NCI-H2107 treated with DMSO at 0.1 percent for 48 hours (cell line): Measurements from ENCODE around the gene RECK.
"Not testable (repeated sequence)": the region's sequence is repeated elsewhere in the genome, so short reads cannot be mapped to it uniquely, and the experiment has no call there.

Source experiments
- DNase-seq: peaks from one replicate; lab custom pipeline; 2025; ENCODE audit not compliant: unreplicated experiment; lab: John Stamatoyannopoulos, UW

The RECK gene

DNA sequence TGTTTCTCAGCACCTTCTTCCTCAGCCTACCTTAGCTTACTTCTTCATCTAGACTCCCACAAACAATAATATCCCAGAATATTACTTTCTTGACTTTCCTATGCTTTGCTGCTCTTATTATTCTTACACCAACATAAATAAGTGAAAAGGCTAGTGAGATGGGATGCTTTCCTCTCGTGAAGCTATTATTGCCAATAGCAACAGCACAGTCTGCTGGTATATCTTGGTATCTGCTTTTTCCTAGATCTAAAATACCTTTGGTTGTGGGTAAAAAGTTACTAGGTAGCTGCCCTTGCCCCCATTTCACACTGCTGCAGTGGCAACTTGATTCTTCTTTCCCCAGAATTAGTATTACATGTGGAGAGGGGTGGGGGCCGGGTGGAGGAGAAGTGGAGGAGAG, 73.7 kb downstream of the RECK start:
- no peak for DNase-seq

DNA sequence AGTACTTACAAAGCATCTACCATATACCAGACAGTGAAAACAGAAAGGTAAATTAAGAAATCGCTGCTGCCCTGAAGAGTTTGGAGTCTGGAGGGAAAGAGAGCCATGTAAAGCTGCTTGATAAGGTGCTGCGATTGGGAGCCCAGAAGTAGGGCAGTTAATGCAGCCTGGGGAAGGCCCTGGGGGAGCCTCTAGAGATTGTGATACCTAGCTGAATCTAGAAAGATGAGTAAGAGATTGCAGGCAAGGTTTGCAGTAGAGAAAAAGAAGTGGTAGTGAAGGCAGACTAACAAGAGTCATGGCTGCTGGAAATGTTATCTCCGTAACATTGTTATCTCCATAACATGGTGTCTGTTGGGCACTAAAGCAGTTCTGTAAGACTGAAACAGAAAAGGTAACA, 75.8 kb downstream of the RECK start:
- no peak for DNase-seq

DNA sequence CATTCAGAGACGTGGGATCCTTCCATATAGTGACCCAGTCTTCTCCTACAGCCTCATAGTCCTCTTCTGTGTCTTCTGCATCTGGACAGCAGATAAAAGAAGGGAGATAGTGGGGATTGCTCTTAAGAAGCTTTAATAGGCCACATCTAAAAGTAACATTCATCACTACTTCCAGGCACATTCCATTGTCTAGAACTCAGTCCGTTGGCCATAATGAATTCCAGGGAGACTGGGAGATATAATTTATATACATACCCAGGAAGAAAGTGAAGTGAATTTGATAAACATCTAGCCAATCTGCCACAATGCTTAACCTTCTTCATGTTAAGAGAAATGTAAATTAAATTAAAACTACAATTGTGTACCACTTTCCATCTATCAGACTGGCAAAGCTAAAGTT, 77.3 kb downstream of the RECK start:
- no peak for DNase-seq

DNA sequence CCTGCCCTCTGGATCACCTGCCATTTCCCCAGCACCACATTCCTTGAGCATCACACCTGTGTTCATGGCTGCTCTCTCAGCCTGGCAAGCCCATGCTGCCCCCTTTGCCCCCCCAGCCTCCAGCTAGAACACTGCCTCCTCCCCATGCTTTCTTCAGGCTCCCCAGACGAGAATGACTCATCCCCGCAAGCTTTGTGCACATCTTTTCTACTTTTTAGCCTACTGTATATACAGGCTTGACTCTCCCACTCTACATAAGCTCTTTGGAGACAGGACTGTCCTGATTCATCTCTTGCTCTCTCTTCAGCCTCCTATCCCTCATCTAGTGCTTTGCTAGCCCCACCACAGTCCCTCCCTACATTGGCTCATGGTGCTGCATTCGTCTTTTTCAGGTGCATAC, 79.9 kb downstream of the RECK start:
- no peak for DNase-seq

DNA sequence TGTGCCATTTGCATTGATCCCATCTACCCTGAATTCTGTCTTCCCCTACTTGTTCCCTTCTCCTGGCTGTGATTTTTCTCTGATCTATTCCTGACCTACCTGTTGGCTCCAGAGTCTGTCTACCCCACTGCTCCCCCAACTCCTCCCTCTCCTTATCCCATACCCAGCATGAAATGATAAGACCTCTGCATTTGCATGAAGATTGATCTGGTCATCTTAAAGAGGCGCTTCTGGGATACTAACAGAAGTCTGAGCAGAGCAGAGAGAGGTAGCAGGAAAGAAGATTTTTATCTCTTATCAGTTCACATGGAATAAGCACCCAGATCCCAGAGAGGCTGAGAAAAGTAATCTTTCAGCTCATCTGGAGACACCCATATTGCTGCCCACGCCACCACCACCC, 81.5 kb downstream of the RECK start:
- no peak for DNase-seq

DNA sequence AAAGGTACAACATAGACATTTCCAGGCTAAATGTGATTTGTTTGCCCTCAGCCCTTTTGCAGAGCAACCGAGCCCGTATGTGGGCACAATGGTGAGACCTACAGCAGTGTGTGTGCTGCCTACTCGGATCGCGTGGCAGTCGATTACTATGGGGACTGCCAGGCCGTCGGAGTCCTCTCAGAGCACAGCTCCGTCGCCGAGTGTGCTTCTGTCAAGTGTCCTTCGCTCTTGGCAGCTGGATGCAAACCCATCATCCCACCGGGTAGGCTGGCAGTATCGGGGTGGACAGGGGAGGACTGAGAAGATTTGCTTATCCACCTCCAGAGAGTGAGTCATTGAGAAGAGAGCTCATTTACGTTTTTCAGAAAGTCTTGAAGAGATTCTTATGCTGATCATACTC, 82.0 kb downstream of the RECK start:
- DNase-seq, result no peak

DNA sequence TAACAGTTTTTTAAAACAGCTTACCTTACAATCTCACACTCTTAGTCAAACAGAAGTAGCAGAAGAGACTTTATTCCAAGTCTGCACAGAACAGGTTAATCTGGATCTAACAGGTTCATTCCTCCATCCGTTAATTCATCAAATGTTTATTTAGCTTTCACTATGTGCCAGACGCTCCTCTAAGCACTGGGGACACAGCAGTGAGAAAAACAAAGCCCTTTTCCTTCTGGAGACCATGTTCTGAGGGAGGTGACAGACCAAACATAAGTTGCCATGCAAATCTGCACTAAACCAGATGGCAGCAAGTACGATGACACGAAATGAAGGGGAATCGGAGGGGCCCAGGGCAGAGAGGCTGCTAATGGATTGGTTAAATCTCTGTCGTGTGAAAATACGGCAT, 82.8 kb downstream of the RECK start:
- no peak for DNase-seq

DNA sequence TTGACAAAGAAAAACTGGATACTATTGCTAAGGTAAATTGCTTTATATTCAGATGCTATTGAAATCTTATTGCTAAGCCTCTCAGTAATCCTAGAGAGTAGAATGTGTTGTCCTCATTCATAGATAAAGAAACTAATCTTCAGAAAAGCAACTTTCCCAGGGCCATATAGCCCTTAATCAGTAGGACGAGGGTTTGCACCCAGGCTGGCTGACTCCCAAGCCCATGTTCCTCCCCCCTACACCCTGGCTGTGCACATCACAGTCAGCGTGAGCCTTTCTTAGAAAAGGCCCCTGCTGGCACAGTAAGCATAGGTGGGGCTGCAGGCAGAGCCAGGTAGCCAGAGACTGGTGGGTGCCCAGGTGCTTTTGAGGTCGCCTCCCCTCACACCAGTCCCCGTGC, 84.0 kb downstream of the RECK start:
- no peak for DNase-seq

DNA sequence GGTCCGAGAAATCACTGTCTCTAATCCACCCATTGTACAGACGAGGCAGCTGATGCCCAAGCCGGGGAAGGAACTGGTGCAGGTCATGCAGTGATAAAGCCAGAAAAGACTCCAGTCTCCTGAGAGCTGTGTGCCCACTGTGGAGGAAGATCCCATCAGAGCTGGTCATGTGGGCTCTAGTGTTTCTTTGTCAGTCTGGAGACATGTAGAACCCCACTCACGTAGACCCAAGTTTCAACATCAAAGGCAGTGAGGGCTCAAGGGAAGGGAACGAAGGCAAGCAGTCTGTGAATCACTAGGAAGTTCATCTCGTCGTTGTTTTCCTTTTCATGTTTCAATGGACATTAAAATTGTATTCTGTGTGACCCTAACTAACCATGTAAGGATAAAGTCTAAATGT, 85.3 kb downstream of the RECK start:
- DNase-seq, result no peak

DNA sequence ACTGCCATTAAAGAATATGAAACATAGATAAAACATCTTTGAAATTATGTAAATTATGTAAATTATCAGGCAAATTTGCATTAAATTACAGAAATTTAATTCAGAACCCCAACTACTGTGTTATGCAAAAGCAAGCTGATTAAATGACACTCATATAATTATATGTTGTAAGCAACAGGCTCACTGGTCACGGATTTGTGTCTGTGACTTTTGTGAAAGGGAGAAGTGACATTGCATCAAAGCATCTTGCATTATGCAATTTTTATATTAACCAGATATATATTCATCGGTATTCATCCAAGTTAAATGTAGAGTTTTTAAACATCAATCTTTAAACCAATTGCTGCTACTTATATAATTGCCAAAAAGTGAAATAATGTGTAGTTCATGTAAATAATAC, 86.8 kb downstream of the RECK start:
- no peak for DNase-seq

DNA sequence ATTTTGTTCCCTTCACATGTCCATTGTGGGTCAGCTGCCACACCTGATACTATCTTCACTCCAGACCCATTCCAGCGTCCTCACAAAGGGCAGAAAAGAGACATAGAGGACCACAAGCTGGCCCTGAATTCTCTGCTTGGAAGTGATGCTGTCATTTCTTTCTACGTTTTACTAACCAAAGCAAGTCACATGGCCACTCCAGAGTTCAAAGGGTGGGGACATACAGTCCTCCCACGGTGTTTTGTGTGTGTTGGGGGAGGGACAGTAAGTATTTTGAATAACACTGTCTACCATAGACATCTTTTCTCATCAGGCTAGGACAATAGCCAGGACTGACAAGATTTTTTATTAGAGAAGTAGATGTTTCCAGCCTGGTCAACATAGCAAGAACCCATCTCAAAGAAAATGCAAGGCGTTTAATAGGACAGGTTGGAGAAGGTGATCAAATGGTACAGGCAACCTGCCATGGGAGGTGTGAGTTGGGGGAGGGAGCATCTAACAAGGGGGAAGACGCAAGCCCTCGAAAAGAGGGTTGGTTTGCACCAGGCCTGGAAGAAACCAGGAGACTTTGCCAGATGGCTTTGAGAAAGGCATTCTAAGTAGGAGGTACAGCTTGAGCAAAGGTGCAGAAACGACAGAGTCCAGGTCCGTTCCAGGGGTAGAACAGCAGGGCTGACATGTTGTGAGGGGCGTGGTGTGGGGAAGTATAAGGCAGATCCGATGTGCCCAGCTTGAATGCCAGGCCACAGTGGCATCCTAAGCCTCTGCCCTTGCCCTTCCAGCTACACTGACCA, 88.5 kb downstream of the RECK start:
- no peak for DNase-seq

DNA sequence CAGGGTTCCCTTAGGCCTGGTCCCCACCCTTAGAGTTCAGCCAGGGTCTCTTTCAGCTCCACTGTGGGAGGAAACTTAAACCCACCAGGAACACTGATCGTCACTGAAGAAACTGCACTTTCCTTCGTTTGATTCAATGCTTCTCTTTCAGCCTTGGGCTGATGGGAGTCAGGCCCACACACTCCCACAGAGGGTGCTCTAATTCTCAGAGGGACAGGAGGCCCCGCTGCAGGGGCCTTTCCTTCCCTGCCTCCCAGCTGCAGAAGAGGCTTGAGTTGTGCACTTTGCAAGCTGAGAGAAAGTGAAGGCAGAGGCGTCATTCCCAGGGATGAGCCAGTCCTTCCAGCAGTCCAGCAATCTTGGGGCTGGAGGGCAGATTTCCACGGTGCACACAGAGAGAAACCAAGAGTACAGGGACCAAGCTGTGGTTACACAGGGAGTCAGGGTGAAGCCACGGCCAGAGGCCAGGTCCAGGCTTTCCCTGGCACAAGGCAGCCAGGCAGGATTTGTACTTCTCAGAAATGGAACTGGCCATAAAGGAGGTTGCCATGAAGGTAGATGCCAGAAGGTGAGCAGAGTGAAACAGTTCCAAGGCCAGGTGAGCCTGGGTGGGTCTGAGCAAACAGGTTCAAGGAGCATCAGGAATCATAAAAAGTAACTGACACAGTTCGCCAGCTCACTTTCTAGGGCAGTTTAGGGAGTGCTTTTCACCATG, 89.5 kb downstream of the RECK start:
- DNase-seq, result no peak

DNA sequence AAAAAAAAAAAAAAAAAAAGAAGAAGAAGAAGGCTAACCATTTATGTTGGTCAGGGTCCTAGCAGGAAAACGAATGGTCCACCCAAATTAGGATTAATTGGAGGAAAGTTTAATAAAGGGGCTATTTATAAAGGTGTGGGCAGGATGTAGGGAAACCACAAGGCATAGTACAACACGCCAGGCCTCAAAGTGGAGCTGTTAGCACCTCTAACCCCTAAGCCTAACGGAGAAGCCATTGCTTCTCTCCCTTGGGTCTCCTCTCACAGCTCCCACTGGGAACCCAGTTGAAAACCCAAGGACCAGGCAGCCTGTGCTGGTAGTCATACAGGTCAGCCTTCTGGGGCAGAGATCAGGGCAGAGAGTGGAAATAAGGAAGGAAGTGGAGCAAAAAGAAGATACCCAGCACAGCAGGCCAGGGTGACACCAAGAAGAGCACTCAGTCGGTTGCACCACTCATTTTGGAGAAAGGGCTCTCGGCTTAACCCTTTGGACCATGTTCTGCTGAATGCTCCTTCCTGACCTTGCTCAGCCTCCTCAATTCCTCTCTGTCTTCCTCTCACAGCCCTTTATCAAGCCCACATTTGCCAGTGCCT, 91.0 kb downstream of the RECK start:
- DNase-seq, result no peak

DNA sequence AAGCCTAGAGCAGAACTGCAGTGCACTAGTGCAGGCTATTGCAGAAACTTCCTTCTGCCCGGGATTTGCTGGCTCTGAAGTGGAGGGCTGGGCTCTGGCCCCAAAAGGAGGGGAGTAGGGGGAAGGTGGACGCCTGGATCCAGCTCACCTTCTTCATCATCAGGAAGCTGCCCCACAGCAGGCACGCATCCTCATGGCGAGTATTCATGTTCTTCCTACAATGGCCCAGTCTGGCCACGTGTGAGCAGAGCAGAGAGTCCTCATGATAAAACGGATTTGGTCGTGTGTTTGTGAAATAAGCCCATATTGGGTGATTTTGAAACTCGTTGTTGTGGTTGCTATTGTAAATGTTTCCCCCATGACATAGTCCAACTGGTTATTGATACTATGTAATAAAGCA, 91.6 kb downstream of the RECK start:
- DNase-seq, result no peak

DNA sequence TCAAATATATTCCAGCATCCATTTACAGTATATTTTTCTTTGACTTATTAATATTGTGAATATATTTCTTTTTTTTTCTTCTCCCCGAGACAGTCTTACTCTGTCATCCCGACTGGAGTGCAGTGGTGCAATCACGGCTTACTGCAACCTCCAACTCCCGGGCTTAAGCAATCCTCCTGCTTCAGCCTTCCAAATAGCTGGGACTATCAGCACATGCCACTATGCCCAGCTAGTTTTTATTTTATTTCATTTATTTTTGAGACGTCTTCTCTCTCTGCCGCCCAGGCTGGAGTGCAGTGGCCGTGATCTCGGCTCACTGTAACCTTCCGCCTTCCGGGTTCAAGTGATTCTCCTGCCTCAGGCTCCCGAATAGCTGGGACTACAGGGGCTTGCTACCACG, 92.4 kb downstream of the RECK start:
- no peak for DNase-seq

DNA sequence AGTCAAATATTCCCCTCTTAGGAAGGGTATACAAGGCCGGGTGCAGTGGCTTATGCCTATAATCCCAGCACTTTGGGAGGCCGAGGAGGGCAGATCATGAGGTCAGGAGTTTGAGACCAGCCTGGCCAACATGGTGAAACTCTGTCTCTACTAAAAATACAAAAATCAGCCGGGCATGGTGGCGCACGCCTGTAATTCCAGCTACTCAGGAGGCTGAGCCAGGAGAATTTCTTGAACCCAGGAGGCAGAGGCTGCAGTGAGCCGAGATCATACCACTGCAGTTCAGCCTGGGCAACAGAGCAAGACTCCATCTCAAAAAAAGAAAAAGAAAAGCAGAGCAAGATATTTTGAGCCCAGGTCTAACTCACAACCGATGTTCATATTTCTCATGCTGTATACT, 95.0 kb downstream of the RECK start:
- DNase-seq, result not testable (repeated sequence)

DNA sequence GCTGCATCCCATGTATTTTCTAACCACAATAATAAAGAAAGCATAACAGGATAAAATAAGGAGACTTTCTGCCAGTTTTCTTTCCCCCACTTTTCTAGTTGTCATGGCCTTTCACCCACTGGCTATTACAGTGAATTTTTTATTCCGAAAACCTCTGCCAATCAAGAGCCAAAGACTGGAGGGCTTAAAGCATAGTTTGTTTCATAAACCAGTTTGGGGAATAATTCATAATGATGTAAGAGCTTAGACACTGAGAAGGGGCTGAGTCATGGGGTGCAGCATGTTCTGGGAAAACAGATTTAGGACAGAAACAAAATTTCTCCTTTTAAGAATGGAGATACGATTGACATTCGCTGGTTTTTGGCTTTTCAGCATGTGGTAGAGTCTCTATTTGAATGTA, 95.4 kb downstream of the RECK start:
- DNase-seq, result no peak

DNA sequence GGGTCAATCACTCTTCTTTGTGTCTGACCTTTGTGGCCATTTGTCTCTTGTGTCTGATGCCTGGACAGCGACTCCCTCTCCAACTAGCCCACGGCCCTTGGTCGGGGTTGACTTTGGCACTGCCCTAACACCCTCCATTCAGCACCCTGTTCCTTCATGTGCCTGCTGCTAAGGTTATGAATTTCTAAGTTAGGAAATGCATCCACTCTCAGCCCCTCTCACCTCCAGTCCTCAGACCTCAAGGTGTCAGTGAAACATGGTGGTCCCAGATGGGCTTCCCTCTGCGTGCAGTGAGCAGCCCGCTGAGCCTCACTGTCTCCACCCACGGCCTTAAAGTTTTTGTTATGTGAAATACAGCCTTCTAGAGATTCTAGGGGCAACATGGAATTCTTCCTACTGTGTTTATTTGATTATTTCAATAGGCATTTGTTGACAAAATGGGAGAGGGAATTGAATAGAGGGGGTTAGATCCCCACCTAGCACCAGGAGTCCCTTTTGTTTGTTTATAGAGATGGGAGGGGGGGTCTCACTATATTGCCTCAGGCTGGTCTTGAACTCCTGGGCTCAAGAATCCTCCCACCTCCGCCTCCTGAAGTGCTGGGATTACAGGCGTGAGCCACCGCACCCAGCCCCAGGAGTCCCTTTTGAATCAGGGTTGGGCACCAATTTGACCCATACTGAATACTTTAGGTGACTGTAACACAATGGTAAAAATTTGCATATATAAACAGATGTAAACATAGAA, 98.2 kb downstream of the RECK start:
- no peak for DNase-seq

DNA sequence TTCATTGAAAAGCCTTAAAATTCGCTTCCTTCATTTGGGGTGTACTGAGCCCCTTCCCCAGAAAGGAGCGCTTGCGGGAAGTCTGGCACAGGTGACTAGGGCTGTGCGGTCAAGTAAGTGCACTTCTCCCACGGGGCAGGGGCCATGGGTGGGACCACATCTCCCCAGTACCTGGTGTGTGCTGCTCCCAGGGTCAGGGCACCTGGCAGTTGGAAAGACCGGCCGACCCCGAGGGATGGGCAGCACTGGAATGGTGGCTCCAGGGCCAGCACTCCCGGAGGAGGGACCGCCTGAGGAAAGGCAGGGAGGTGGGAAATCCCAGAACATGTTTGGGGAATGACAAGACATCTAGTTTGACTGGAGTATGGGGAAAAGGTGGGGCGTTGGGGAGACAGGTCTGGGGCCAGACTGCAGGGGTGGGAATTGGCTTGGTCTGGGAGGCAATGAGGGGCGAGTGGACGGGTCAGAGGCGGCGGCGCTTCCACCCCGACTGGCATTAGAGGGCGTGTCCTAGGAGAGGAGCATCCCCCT, 99.1 kb downstream of the RECK start:
- DNase-seq, result no peak

DNA sequence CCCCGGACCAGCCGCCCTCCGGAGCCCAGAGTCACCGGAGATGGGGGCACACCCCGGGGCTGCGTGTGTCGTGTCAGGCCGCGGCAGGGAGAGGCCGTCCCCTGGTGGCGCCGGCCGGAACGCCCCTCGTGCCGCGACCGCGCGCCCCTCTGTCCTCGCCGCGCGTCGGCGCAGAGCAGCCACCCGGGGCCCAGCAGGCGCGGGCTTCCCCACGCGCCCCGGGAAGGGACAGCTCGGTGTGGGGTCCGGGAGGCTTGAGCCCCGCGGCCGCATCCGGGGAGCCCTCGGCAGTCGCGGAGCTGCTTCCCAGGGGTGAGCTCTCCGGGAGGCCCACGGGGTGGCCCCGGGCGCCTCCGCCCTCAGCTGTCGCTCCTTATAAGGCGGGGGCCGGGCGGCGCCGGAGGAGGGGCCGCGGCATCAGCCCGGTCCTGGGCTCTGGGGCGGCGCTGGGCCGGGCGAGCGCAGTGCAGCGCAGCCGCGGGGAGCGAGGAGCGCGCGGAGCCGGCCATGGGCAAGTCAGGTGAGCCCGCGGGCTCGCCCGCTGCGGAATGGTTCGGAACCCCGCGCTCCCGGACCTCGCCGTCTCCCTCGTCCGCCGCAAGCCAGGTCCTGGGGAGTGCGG, 99.7 kb downstream of the RECK start, which contains the start of gene GLIPR2:
Gene GLIPR2 (plus strand): TSS at position 462 of the 622 bp plus-strand sequence. CDS start 46 bp downstream, at position 508.
- DNase-seq, result no peak

DNA sequence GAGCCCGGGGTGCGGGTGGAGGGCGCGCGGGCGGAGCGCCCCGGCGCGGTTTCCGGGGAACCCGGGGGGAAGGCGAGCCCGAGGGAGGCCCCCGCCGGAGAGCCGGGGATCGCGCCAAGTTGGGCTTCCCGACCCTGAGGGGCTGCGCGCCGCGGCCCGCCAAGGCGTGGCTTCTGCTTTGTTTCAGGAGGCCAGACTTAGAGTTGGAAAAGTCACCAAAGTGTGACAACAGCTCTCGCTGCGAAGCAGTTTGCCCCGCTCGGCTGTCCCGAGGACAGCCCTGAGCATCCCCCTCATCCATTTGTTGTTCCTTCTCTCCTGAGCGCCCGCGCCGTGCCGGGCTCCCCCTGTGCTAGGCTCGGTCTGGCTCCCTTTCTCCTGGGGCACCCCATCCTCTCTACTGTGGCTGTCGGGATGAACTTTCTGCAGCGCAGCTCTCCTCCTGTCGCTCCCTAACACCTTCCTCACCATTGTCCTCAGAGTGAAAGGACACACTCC, 100.2 kb downstream of the RECK start:
- DNase-seq, result no peak
